Activated T-cell treated with anti-CD3 and anti-CD28 coated beads, Interleukin-2, amount 50 U/mL, for 72 hours (primary cell): Measurements from ENCODE around the gene ZNF280C. TPM values are rescaled to one million over a fixed set of nuclear protein-coding genes. Genes with fewer than 3 reads are reported as not detected.

Experiments used
- ATAC-seq, 2 donors: fragments of 150-1000 bp; cut with Tn5 transposase; replicated peaks in 1 of 2; 2 replicates each; pipeline ENCODE4 v1.10.0; 2021; ENCODE audit warnings: moderate library complexity in 2 of 2, mild to moderate bottlenecking in 1 of 2
- DNase-seq, 2 donors: peaks; one replicate each; pipeline ENCODE4 v3.0.0; 2021 to 2022; ENCODE audit warnings: mixed read lengths in 1 of 2
- H3K27ac Mint-ChIP-seq: one replicate; pipeline ENCODE4 v1.8.0; 2022; ENCODE audit warnings: mild to moderate bottlenecking, moderate library complexity, mixed read lengths
- H3K27me3 Mint-ChIP-seq: one replicate; pipeline ENCODE4 v1.8.0; 2022; ENCODE audit warnings: low read depth, mixed read lengths
- H3K36me3 Mint-ChIP-seq, 2 donors: one replicate each; pipeline ENCODE4 v1.8.0; 2022; ENCODE audit warnings: mixed read lengths in 2 of 2, mild to moderate bottlenecking in 1 of 2; ENCODE audit not compliant: insufficient read depth in 2 of 2
- H3K4me1 Mint-ChIP-seq: one replicate; pipeline ENCODE4 v1.8.0; 2022; ENCODE audit warnings: low read depth, mixed read lengths
- H3K4me3 Mint-ChIP-seq, 2 donors: one replicate each; pipeline ENCODE4 v1.8.0; 2022; ENCODE audit warnings: mild to moderate bottlenecking in 2 of 2, mixed read lengths in 2 of 2, moderate library complexity in 2 of 2
- H3K9me3 Mint-ChIP-seq, 2 donors: one replicate each; pipeline ENCODE4 v1.8.0; 2022; ENCODE audit warnings: mixed read lengths in 2 of 2
- total RNA-seq, 2 donors: library from RNA; stranded (reverse); gene quantifications; one replicate each; pipeline ENCODE4 v1.2.3, GENCODE V29; 2022

ZNF280C gene
- total RNA-seq, 2 donors from 2014 or later = 6.4 to 6.6 TPM

GRCh38 chrX:130170752-130171445, 97.8 kb downstream of the ZNF280C start:
- Mint-ChIP-seq H3K4me1 (peaks cover 26% of the 10 kb centered on the region), H3K9me3 (no peaks in the 10 kb centered on the region), H3K27ac (peak overlapping the region; percentile 68), H3K36me3 (peaks cover 2 to 4% of the 10 kb centered on the region in 2 donors), H3K4me3 (peak overlapping the region; percentile 90 to 96), H3K27me3 (peaks cover 9% of the 10 kb centered on the region)
- ATAC-seq = peak; percentile 79 to 80
- DNase-seq = peak; percentile 74 to 76

- H3K4me1 Mint-ChIP-seq = peaks cover 19% of the 10 kb centered on the region
- DNase-seq (no peak), ATAC-seq (no peak)
- peak overlapping the region; percentile 87 to 93 for H3K4me3 Mint-ChIP-seq
- H3K27ac Mint-ChIP-seq = peak overlapping the region; percentile 90
- H3K36me3 Mint-ChIP-seq = no peaks in the 10 kb centered on the region
- no peaks in the 10 kb centered on the region for H3K27me3 Mint-ChIP-seq
- no peaks in the 10 kb centered on the region for H3K9me3 Mint-ChIP-seq
These were observed 101.7 kb downstream of the ZNF280C start for GRCh38 chrX:130167040-130167439.

GRCh38 chrX:130166503-130166777, 102.3 kb downstream of the ZNF280C start:
- Mint-ChIP-seq H3K4me1 (peaks cover 22% of the 10 kb centered on the region), H3K27ac (peak overlapping the region; percentile 90), H3K9me3 (no peaks in the 10 kb centered on the region), H3K36me3 (no peaks in the 10 kb centered on the region), H3K27me3 (no peaks in the 10 kb centered on the region), H3K4me3 (peak overlapping the region; percentile 87 to 93)
- ATAC-seq = no peak
- no peak for DNase-seq

- DNase-seq = peak; percentile 88 to 92
- H3K9me3 Mint-ChIP-seq = no peaks in the 10 kb centered on the region
- peaks cover 22% of the 10 kb centered on the region for H3K4me1 Mint-ChIP-seq
- peak; percentile 91 to 93 for ATAC-seq
- H3K36me3 Mint-ChIP-seq = no peaks in the 10 kb centered on the region
- peak within 1 kb of the TSS; percentile 90 for H3K27ac Mint-ChIP-seq
- peak within 1 kb of the TSS; percentile 87 to 93 for H3K4me3 Mint-ChIP-seq
- no peaks in the 10 kb centered on the region for H3K27me3 Mint-ChIP-seq
These were observed 102.8 kb downstream of the ZNF280C start, which contains the start of gene AIFM1 for GRCh38 chrX:130165703-130166502. Gene AIFM1, minus strand, starts transcription at chrX:130165841. Its CDS starts 185 bp downstream, at chrX:130165656.

- Mint-ChIP-seq H3K36me3 (no peaks in the 10 kb centered on the region), H3K4me3 (peak overlapping the region; percentile 87 to 93), H3K27me3 (no peaks in the 10 kb centered on the region), H3K27ac (peak overlapping the region; percentile 90), H3K4me1 (peaks cover 23% of the 10 kb centered on the region), H3K9me3 (no peaks in the 10 kb centered on the region)
- DNase-seq (no peak), ATAC-seq (no peak)
These were observed 103.5 kb downstream of the ZNF280C start for GRCh38 chrX:130165181-130165702.

GRCh38 chrX:130163398-130163797, 105.3 kb downstream of the ZNF280C start:
- H3K27ac Mint-ChIP-seq = no peak overlapping the region
- H3K4me1 Mint-ChIP-seq = peaks cover 40% of the 10 kb centered on the region
- no peaks in the 10 kb centered on the region for H3K27me3 Mint-ChIP-seq
- no peaks in the 10 kb centered on the region for H3K9me3 Mint-ChIP-seq
- ATAC-seq (no peak), DNase-seq (no peak)
- H3K4me3 Mint-ChIP-seq = peak overlapping the region; percentile 59 to 87
- H3K36me3 Mint-ChIP-seq = no peaks in the 10 kb centered on the region

GRCh38 chrX:130162094-130162735, 106.5 kb downstream of the ZNF280C start:
- Mint-ChIP-seq H3K4me3 (peak overlapping the region in 1 of 2 donors; percentile 40), H3K4me1 (peaks cover 38% of the 10 kb centered on the region), H3K27ac (peak overlapping the region; percentile 70), H3K27me3 (no peaks in the 10 kb centered on the region), H3K36me3 (no peaks in the 10 kb centered on the region), H3K9me3 (no peaks in the 10 kb centered on the region)
- DNase-seq (no peak), ATAC-seq (no peak)

- no peaks in the 10 kb centered on the region for H3K27me3 Mint-ChIP-seq
- DNase-seq = no peak
- H3K9me3 Mint-ChIP-seq = no peaks in the 10 kb centered on the region
- H3K4me3 Mint-ChIP-seq = peak overlapping the region; percentile 35 to 86
- peaks cover 31% of the 10 kb centered on the region for H3K4me1 Mint-ChIP-seq
- ATAC-seq = no peak
- H3K36me3 Mint-ChIP-seq = no peaks in the 10 kb centered on the region
- H3K27ac Mint-ChIP-seq = no peak overlapping the region
These were observed 108.9 kb downstream of the ZNF280C start for GRCh38 chrX:130159776-130160175.

- peaks cover 31% of the 10 kb centered on the region for H3K4me1 Mint-ChIP-seq
- DNase-seq = no peak
- no peak for ATAC-seq
- H3K4me3 Mint-ChIP-seq = no peak overlapping the region
- no peaks in the 10 kb centered on the region for H3K27me3 Mint-ChIP-seq
- H3K9me3 Mint-ChIP-seq = no peaks in the 10 kb centered on the region
- no peak overlapping the region for H3K27ac Mint-ChIP-seq
- H3K36me3 Mint-ChIP-seq = no peaks in the 10 kb centered on the region
These were observed 110.4 kb downstream of the ZNF280C start for GRCh38 chrX:130158311-130158710.

GRCh38 chrX:130155564-130155963, 113.1 kb downstream of the ZNF280C start:
- Mint-ChIP-seq H3K27ac (no peak overlapping the region), H3K4me3 (no peak overlapping the region), H3K27me3 (no peaks in the 10 kb centered on the region), H3K4me1 (peaks cover 18% of the 10 kb centered on the region), H3K9me3 (no peaks in the 10 kb centered on the region), H3K36me3 (no peaks in the 10 kb centered on the region)
- ATAC-seq (no peak), DNase-seq (no peak)

Other genes starting within 250 kb of the ZNF280C start
- 10 to 100 TPM; 37.9 to 41.0 TPM for gene ELF4, start 158.4 kb downstream of the ZNF280C start, total RNA-seq
- gene AIFM1, start 103.1 kb downstream of the ZNF280C start, total RNA-seq = 10 to 100 TPM; 40.6 to 45.6 TPM
- gene RAB33A, start 96.9 kb downstream of the ZNF280C start, total RNA-seq = 10 to 100 TPM; 22.9 to 23.3 TPM
- 10 to 100 TPM; 14.2 to 14.3 TPM for gene SLC25A14, start 71.0 kb upstream of the ZNF280C start, total RNA-seq
- not detected for gene GPR119, start 116.8 kb upstream of the ZNF280C start, total RNA-seq
- 10 to 100 TPM; 34.4 to 35.3 TPM for gene RBMX2, start 133.1 kb upstream of the ZNF280C start, total RNA-seq